AG04450 (cell line): ENCODE data around the gene TTC19. TPM values are rescaled to one million over a fixed set of nuclear protein-coding genes. Genes with fewer than 3 reads are reported as not detected.
A peak's percentile ranks its signal among the peaks of the same experiment; 100 is the strongest.

Experiments
- CTCF ChIA-PET: fragments of 300-600, 350-600 bp; formaldehyde crosslinking; extraction: SDS; loops from one replicate; lab custom pipeline; 2022; ENCODE audit warnings: antibody characterized with exemption, inconsistent platforms; lab: Charles Lee
- POLR2A ChIA-PET: fragments of 350-600 bp; formaldehyde crosslinking; extraction: SDS; loops from one replicate; lab custom pipeline; 2021; ENCODE audit warnings: antibody characterized with exemption, inconsistent platforms; lab: Yijun Ruan, JAX
- DNase-seq: peaks from one replicate; pipeline ENCODE4 v3.0.0-alpha.2; 2011; ENCODE audit warnings: low read depth, low spot score
- H3K27ac ChIP-seq: one replicate; pipeline ENCODE4 v1.5.1; 2012; ENCODE audit warnings: low read depth, low read length, control low read depth
- H3K27me3 ChIP-seq: one replicate; pipeline ENCODE4 v1.6.0; 2012; ENCODE audit warnings: low read length; ENCODE audit not compliant: control insufficient read depth, insufficient read depth
- H3K4me3 ChIP-seq: 2 replicates; pipeline ENCODE4 v1.5.1; 2011; ENCODE audit warnings: mild to moderate bottlenecking, low read depth, low read length, control low read depth
- H3K9me3 ChIP-seq: 2 replicates; pipeline ENCODE4 v1.5.1; 2012; ENCODE audit warnings: low read length; ENCODE audit not compliant: control insufficient read depth, insufficient read depth
- CTCF ChIP-seq: IDR thresholded peaks from 2 replicates; pipeline ENCODE4 v1.5.1; 2011; ENCODE audit warnings: low read depth, low read length, control low read depth, inconsistent platforms
- polyA plus RNA-seq: library from polyadenylated mRNA; depleted of rRNA; stranded (reverse); fragments of >200 nt; gene quantifications from 2 replicates; pipeline ENCODE4 v1.2.3, GENCODE V29; 2011

The TTC19 gene
- polyA plus RNA-seq, 1 experiment: 5.9 TPM

- no peaks in the 10 kb centered on the region for H3K27me3 ChIP-seq
- no peak overlapping the region for H3K27ac ChIP-seq
- ChIA-PET CTCF (interaction anchor here (1.1 kb wide), 1 partner anchor 9 kb away, joined by 3 read pairs; no protein-coding TSS in a partner anchor), POLR2A (interaction anchor here (2.3 kb wide), 1 partner anchor 8 kb away, joined by 7 read pairs; no protein-coding TSS in a partner anchor)
- no peak for DNase-seq
- TF ChIP-seq CTCF: no peak
- no peak overlapping the region for H3K4me3 ChIP-seq
- no peaks in the 10 kb centered on the region for H3K9me3 ChIP-seq
Observed at GRCh38 chr17:16005636-16006035, 6.0 kb downstream of the TTC19 start.

GRCh38 chr17:16007439-16007838, 7.8 kb downstream of the TTC19 start:
- TF ChIP-seq CTCF: no peak
- CTCF ChIA-PET: no interaction called here
- Histone ChIP-seq H3K27ac (no peak overlapping the region), H3K27me3 (no peaks in the 10 kb centered on the region), H3K4me3 (no peak overlapping the region), H3K9me3 (no peaks in the 10 kb centered on the region)
- no peak for DNase-seq
- POLR2A ChIA-PET: no interaction called here

DNA sequence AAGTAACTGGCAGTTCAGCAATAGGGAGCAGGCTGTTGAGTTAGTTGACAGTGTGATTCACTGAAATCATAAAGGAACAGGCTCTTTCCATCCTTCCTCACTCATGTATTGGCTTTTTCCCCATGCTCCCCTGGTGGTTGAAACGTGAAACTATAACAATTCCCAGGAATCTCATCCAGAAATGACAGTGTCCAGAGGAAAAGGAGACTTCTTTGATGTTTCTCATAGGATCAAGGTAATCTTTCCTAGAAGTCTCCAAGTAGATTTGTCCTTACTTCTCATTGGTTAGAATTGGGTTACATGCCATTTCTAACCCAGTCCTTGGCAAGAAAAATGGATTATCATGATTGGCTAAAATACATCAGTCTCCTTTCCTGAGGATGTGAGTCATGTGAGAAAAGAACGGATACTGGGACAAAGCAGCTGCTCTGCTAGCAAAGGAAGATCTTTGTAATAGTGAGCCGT, 14.4 kb downstream of the TTC19 start:
- CTCF ChIA-PET: interaction anchor here (1.0 to 1.7 kb wide), 3 partner anchors 8 to 197 kb away, joined by 3 to 8 read pairs (median 3); no protein-coding TSS in a partner anchor
- H3K27ac ChIP-seq: peak overlapping the region; percentile 52
- H3K4me3 ChIP-seq: no peak overlapping the region
- no peaks in the 10 kb centered on the region for H3K9me3 ChIP-seq
- POLR2A ChIA-PET: interaction anchor here (0.6 to 1.5 kb wide), 2 partner anchors 9 to 336 kb away, joined by 3 to 7 read pairs; no protein-coding TSS in a partner anchor
- no peaks in the 10 kb centered on the region for H3K27me3 ChIP-seq
- peak; percentile 84 for TF ChIP-seq CTCF
- peak; percentile 59 for DNase-seq

- Histone ChIP-seq H3K9me3 (no peaks in the 10 kb centered on the region), H3K27ac (no peak overlapping the region), H3K27me3 (no peaks in the 10 kb centered on the region), H3K4me3 (no peak overlapping the region)
- no peak for DNase-seq
- no peak for TF ChIP-seq CTCF
- ChIA-PET CTCF (no interaction called here), POLR2A (no interaction called here)
Observed at GRCh38 chr17:16019347-16019746, 19.7 kb downstream of the TTC19 start.

- no peak overlapping the region for H3K4me3 ChIP-seq
- no peaks in the 10 kb centered on the region for H3K27me3 ChIP-seq
- ChIA-PET POLR2A (no interaction called here), CTCF (no interaction called here)
- H3K9me3 ChIP-seq: no peaks in the 10 kb centered on the region
- no peak overlapping the region for H3K27ac ChIP-seq
- DNase-seq: no peak
- no peak for TF ChIP-seq CTCF
Observed at GRCh38 chr17:16023881-16024280, 24.3 kb downstream of the TTC19 start.
